SKM-1 (cell line): Measurements from ENCODE around the gene OTOF.
"Not testable (repeated sequence)": the region's sequence is repeated elsewhere in the genome, so short reads cannot be mapped to it uniquely, and the experiment has no call there.

Experiments used
- DNase-seq: peaks from one replicate; lab custom pipeline; 2025; ENCODE audit not compliant: unreplicated experiment; lab: John Stamatoyannopoulos, UW

OTOF gene

DNA sequence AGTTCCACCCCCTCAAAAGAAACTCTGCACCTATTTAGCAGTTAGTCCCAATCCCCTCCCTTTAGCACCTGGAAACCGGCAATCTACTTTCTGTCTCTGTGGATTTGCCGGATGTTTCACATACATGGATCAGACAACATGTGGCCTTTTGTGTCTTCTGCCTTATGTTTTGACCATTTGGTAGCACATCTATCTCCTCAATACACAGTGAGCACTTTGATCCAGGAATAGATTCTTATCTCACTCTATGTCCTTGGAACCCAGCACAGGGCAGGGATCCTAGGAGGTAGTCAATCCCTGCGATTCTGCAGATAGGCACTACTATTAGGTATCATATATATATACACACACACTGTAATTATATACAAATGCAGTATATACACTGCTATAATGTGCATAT, 3.8 kb upstream of the OTOF start:
- no peak for DNase-seq

- DNase-seq, result no peak
Measured at GRCh38 chr2:26480566-26481423, 2.9 kb upstream of the OTOF start.

- no peak for DNase-seq
Measured at GRCh38 chr2:26479789-26480565, 2.1 kb upstream of the OTOF start.

DNA sequence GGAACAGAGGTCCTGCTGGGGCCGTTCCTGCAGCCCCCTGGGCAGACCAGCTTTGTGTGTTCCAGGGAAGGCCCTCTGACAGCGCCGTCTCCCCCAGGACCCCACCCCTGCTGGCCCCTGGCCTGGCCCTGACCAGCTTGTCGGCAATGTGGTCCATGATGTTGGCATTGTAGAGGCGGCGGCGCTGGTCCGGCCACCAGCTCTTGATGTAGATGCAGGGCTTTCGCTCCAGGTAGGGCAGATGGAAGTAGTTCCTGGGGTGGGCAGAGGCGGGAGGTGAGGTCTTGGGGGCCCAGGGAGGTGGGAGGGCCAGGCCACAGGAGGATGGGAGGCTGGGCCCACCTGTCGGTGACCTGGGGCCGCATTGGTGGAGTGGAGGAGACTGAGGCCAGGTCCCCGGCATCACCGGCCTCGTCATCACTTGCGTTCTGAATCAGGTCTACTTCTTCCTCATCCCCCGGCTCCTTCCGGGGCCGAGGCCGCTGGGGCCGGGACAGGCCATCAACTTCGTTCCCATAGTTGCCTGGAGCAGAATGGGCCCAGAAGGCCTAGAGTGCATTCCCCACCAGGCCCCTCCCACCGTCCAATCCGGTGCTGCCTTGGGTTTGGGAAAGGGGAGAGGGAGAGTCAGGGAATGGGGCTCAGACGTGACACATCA, 1.3 kb upstream of the OTOF start:
- DNase-seq, result no peak

DNA sequence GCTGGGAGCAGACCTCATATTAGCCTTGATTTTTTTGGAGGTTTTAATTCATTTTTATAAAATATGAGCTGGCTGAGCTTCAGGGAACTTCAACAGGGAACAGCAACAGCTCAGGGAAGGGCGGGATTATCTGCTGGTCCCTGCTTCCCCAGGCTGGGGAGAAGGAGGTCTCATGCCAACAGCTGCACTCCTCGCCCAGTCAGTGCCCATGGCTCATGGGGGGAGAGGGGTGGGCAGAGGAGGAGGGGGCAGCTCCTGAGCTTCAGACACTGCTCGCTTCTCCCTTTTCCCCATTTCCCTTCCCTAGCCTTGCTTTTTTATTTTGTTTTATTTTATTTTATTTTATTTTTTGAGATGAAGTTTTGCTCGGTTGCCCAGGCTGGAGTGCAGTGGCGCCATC, 442 bp upstream of the OTOF start:
- DNase-seq, result no peak

DNA sequence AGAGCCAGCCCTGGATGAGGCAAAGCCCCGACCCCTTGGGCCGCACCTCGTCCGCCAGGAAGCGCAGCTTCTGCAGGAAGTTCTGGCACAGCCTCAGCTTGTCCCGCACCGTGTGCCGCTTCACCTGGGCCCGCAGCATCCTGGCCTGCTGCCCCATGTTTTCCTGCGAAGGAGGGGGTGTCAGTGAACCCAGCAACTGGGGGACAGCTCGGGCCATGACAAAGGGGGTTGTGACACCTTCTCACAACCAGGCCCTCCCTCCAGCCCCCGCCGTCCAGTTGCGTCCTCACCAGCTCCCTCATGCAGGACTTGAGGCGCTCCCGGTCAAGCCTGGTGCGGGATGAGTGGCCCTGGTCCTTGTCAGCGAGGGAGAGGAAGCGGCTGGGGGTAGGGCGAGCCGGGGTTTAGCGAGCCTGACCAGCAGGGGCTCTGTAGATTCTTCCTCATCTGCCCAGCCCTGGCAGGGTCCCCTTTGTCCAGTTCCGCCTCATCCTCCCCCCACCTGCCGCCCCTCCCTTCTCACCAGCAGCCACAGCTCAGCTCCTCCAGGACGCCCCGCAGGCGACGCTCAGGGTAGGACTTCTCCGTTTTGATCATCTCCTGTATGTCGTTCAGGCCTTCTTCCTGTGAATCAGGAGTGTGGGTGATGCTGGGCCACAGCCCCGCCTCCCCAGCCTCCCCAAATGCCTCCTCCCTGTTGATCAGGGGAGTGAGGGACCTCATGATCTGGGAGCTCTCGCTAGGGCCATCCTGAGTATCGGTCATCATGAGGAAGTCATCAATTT, 606 bp downstream of the OTOF start:
- DNase-seq, result no peak

- DNase-seq, result no peak
Measured at GRCh38 chr2:26475832-26476501, 2.0 kb downstream of the OTOF start.

DNA sequence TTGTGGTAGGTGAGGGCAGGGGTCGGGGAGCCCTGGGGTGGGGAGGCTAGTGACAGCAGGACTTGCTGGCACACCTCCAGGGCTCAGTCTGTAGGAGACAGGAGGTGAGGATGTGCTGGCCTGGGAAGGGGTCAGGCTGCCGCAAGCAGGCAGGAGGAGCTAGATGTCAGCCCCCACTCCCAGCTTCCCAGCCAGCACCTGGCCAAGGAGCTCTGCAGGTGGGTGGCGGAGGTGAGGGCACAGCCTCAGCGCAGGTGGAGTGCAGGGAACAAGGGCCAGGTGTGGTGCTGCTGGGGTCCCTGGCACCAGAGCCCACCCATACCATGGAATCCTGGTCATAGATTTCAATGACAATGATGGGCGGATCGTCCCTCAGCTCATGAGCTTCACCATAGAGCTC, 2.9 kb downstream of the OTOF start:
- no peak for DNase-seq

DNA sequence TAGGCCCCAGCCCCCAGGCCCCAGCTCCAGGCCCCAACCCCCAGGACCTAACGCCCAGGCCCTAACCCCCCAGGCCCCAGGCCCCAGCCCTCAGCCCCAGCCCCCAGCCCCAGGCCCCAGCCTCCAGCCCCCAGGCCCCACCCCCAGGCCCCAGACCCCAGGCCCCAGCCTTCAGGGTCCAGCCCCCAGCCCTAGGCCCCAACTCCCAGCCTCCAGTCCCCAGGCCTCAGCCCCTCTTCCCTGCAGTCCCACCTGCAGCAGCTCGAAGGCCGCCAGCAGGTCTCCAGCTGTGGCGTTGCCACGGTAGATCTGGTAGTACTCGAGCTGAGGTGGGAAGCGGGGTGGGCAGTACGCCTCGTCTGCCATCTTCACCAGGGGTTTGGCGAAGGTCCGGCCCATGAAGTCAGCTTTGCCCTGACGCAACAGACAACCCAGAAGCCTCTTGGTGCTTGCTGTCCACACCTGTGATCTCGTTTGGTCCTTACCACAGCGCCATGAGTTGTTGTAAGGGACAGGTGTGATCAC, 3.6 kb downstream of the OTOF start:
- no peak for DNase-seq

- DNase-seq, result no peak
Measured at GRCh38 chr2:26473796-26474195, 4.1 kb downstream of the OTOF start.

DNA sequence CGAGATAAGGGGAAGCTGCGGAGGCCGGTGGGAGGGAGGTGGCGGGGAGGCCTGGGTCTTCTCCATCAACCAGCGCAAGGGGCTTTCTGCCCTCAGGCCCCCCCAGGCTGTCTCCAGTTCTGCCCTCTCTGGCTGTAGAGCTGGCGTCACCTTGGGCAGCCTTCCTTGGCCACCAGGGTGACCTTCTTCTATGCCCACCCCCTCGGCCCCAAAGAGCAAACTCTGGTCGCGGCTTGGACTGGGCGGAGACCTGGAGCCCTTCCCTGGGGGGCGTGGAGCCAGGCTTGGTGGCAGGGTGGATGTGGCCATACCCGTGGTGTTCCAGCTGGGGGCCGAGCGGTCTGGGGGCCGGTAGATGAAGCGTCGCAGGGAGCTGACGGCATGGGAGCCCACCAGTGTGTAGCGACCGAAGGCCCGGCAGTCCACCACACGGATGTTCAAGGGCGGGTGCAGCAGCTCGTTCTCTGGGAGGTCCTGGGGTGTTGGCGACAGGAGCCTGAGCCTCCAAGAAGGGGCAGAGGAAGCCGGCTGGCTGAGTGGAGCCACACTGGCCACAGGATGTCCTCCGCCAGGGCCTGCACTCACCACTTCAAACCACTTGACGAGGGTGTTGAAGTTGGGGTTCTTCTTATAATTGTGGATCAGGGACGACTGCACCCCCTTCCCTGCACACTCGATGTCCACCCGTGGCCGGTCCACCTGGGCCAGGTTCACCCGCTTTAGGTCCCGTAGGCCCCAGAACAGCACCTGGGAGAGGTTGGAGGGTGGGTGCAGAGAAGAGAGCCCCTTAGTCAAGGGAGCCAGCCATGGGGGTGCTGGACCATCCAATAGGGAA, 4.9 kb downstream of the OTOF start:
- no peak for DNase-seq

DNA sequence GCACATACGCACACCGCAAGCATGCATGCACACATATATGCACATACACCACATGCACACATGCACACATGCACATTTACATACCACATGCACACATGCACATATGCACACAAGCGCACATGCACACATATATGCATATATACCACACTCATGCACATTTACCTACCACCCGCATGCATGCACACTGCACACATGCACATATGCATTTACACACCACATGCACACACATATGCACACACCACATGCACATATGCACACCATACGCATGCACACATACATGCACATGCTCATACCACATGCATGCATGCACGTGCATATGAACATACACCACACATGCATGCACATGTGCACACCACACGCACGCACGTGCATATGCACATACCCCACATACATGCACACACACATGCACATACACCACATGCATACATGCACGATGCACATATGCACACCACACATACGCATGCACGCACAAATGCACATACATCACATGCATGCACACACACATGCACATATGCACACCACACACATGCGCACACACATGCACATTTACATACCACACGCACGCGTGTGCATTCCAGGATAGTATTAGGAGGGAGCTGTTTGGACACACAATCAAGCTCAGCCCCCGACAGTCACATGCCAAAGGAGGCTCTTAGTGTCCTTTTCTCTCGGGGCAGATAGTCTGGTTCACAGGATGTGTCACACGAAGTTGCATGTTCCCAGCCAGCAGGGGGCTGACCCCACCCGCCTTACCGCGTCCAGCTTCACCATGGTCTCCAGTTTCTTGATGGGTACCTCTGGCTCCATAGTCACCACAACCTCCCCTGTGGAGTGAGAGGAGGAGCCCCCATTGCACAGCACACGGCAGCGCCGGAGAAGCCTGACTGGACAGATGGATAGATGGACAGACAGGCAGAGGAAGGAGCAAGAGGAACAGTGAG, 5.9 kb downstream of the OTOF start:
- no peak for DNase-seq

GRCh38 chr2:26471289-26471688, 6.6 kb downstream of the OTOF start:
- no peak for DNase-seq

GRCh38 chr2:26470601-26471260, 7.2 kb downstream of the OTOF start:
- no peak for DNase-seq

DNA sequence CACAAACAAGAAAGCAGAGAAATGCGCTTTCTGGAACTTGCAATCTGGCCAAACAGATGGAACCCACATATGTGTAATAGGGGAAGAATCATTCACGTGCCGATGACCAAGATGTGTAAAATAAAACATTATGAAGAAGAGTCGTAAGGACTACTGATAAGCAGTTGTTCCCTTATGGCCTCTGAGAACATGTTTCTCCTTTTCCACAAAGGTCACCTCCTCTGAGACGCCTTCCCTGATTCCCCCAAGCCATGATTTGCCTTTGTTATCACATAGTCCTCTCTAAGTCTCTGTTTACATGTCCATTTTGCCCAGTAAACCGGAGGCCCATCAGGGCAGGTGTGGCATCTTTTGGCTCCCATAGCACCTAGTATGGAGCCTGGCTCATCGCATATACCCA, 8.0 kb downstream of the OTOF start:
- DNase-seq, result no peak

DNA sequence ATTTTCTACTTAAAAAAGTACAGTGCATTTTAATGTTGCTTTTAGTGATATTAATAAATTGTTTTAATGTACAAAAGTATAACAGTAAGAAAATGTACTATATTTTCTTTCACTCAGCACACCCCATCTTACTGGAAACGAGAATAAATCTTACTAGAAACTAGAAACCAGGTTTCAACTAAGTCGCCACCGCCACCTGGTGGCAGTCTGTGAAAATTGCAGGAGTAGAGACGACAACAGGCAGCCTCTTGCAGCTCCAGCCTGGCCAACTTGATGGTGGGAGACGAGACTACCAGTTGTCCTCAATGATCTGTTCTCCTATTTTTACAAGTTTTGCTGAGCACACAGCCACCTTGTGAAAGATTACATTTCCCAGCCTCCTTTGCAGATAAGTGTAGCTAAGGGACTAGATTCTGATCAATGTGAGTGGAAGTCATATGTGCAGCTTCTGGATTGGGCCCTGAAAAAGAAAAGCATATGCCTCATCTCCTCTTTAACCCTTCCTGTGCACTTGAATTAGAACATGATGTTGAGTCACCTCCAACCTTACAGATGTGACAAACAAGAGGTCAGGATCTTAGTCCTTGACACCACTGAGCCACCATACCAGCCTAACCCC, 8.7 kb downstream of the OTOF start:
- DNase-seq, result peak; percentile 42

DNA sequence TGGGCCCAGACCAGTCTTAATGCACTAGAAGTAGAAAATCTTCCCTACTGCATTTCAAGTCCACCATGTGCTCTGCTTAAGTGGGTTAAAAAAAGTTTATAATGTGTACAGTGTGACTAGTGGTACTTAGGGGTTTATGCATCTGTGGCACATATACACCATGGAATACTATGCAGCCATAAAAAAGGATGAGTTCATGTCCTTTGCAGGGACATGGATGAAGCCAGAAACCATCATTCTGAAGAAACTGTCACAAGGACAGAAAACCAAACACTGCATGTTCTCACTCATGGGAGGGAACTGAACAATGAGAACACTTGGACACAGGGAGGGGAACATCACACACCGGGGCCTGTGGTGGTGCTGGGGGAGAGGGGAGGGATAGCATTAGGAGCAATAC, 9.4 kb downstream of the OTOF start:
- not testable (repeated sequence) for DNase-seq
